HCT116 (cell line): ENCODE results near the gene DCDC2. TPM values are rescaled to one million over a fixed set of nuclear protein-coding genes. Genes with fewer than 3 reads are reported as not detected.
"Not testable (repeated sequence)": the region's sequence is repeated elsewhere in the genome, so short reads cannot be mapped to it uniquely, and the experiment has no call there.

Experiments
- ATAC-seq: fragments of 200-7000 bp; cut with Tn5 transposase; 2 replicates; pipeline ENCODE4 v1.9.1; 2020; ENCODE audit warnings: mild to moderate bottlenecking, moderate library complexity
- BruUV-seq: library from RNA; stranded (reverse); fragments of 400-500 nt; replicated peaks from 2 replicates; lab custom pipeline; 2021; lab: Mats Ljungman, UMichigan
- CTCF ChIA-PET: fragments of 300-600 bp; sonication (Branson Sonifier 250); formaldehyde crosslinking; loops from one replicate; lab custom pipeline; 2021; ENCODE audit warnings: antibody characterized with exemption; lab: Charles Lee
- POLR2A ChIA-PET: fragments of 300-600, 350-600 bp; sonication (Branson Sonifier 250); formaldehyde crosslinking; loops from one replicate; lab custom pipeline; 2021; ENCODE audit warnings: antibody characterized with exemption; lab: Charles Lee
- RAD21 ChIA-PET, 2 experiments: fragments of 300-600 bp; sonication (Branson Sonifier 250); formaldehyde crosslinking; loops; one replicate each; lab custom pipeline; 2023; ENCODE audit warnings: low total read pairs in 2 of 2; ENCODE audit not compliant: uncharacterized antibody in 2 of 2, unreplicated experiment in 2 of 2, low non-redundant PET in 1 of 2; lab: Charles Lee
- DNase-seq: peaks from one replicate; pipeline ENCODE4 v3.0.0-alpha.2; 2010; ENCODE audit warnings: low read depth, low spot score
- H2AFZ ChIP-seq: fragments of 200-600 bp; shearing (Covaris generic), sonication (generic); 2 replicates; pipeline ENCODE4 v1.6.1; 2017; ENCODE audit warnings: low read depth, mixed run types, mixed read lengths, antibody characterized with exemption, low read length; ENCODE audit not compliant: poor library complexity, severe bottlenecking
- H3K27ac ChIP-seq: 2 replicates; pipeline ENCODE4 v1.5.1; 2012; ENCODE audit warnings: low read depth, low read length
- H3K27me3 ChIP-seq: fragments of 200-600 bp; sonication (generic); 2 replicates; pipeline ENCODE4 v1.6.1; 2016; ENCODE audit warnings: mixed run types, low read length, mixed read lengths; ENCODE audit not compliant: insufficient read depth
- H3K36me3 ChIP-seq, 2 experiments: fragments of 200-500 bp in 1 of 2; fragments of 200-600 bp in 1 of 2; sonication (Bioruptor generic) in 1 of 2; sonication (generic) in 1 of 2; 2 replicates each; pipeline versions ENCODE4 v1.5.1 to v1.6.1; 2014 to 2016; ENCODE audit warnings: low read length in 2 of 2, inconsistent platforms in 1 of 2, mixed read lengths in 1 of 2, mixed run types in 1 of 2; ENCODE audit not compliant: insufficient read depth in 2 of 2, control insufficient read depth in 1 of 2
- H3K4me1 ChIP-seq, 2 experiments: fragments of 200-600 bp in 1 of 2; sonication (generic) in 1 of 2; 2 replicates each; pipeline versions ENCODE4 v1.5.1 to v1.6.1; 2012 to 2017; ENCODE audit warnings: low read length in 2 of 2, inconsistent platforms in 1 of 2, mild to moderate bottlenecking in 1 of 2, mixed read lengths in 1 of 2, mixed run types in 1 of 2, moderate library complexity in 1 of 2; ENCODE audit not compliant: insufficient read depth in 2 of 2, control insufficient read depth in 1 of 2
- H3K4me2 ChIP-seq: fragments of 200-600 bp; sonication (generic); 2 replicates; pipeline ENCODE4 v1.6.1; 2017; ENCODE audit warnings: mixed run types, low read length, mixed read lengths
- H3K4me3 ChIP-seq, 2 experiments: fragments of 200-600 bp in 1 of 2; sonication (generic) in 1 of 2; replicated peaks in 1 of 2; 2 replicates each; pipeline ENCODE4 v1.5.1; 2011 to 2016; ENCODE audit warnings: low read length in 2 of 2, control low read depth in 1 of 2, low read depth in 1 of 2, mild to moderate bottlenecking in 1 of 2, mixed read lengths in 1 of 2, mixed run types in 1 of 2
- H3K79me2 ChIP-seq: fragments of 200-600 bp; sonication (generic); 2 replicates; pipeline ENCODE4 v1.6.1; 2017; ENCODE audit warnings: mild to moderate bottlenecking, mixed run types, low read length, moderate library complexity, mixed read lengths; ENCODE audit not compliant: insufficient read depth
- H3K9ac ChIP-seq: fragments of 200-600 bp; sonication (generic); 2 replicates; pipeline ENCODE4 v1.6.1; 2016; ENCODE audit warnings: low read length, mixed read lengths
- H3K9me2 ChIP-seq: fragments of 200-600 bp; sonication (generic), shearing (Covaris generic); 2 replicates; pipeline ENCODE4 v1.6.1; 2017; ENCODE audit warnings: mixed run types, mild to moderate bottlenecking, moderate library complexity; ENCODE audit not compliant: insufficient read depth
- H3K9me3 ChIP-seq, 2 experiments: fragments of 200-500 bp in 1 of 2; fragments of 200-600 bp in 1 of 2; sonication (Bioruptor generic) in 1 of 2; sonication (generic) in 1 of 2; 2 replicates each; pipeline ENCODE4 v1.6.1; 2014 to 2017; ENCODE audit warnings: low read length in 2 of 2, mixed read lengths in 2 of 2, inconsistent platforms in 1 of 2, low read depth in 1 of 2, mild to moderate bottlenecking in 1 of 2, mixed run types in 1 of 2, moderate library complexity in 1 of 2; ENCODE audit not compliant: control insufficient read depth in 1 of 2, insufficient read depth in 1 of 2
- H4K20me1 ChIP-seq: fragments of 200-600 bp; sonication (generic), shearing (Covaris generic); 2 replicates; pipeline ENCODE4 v1.6.1; 2017; ENCODE audit warnings: mixed run types, mild to moderate bottlenecking, moderate library complexity; ENCODE audit not compliant: insufficient read depth
- EGR1 ChIP-seq: IDR thresholded peaks from 2 replicates; pipeline ENCODE4 v1.6.1; 2012; ENCODE audit warnings: low read depth
- ELF1 ChIP-seq: IDR thresholded peaks from 2 replicates; pipeline ENCODE4 v1.6.1; 2012; ENCODE audit warnings: low read depth, borderline replicate concordance
- SRF ChIP-seq: IDR thresholded peaks from 2 replicates; pipeline ENCODE4 v1.6.1; 2012; ENCODE audit warnings: low read depth
- TCF7L2 ChIP-seq: IDR thresholded peaks from 2 replicates; pipeline ENCODE4 v1.7.0; 2011; ENCODE audit warnings: borderline replicate concordance, inconsistent platforms; ENCODE audit not compliant: insufficient read depth, insufficient read length; ENCODE audit errors: extremely low read depth
- intact Hi-C: fragments of 100-400 bp; cut with micrococcal nuclease; formaldehyde crosslinking; loops from 2 replicates; pipeline ENCODE4 v1.10.0; 2022
- total RNA-seq: library from RNA; stranded (reverse); gene quantifications from one replicate; pipeline ENCODE4 v1.2.1, GENCODE V29; 2021; ENCODE audit not compliant: unreplicated experiment
- TF ChIP-seq, protein P1 (sequence below): IDR thresholded peaks from 2 replicates; pipeline ENCODE4 v1.6.1; 2012; ENCODE audit warnings: low read depth

The DCDC2 gene
- total RNA-seq, 1 experiment from 2014 or later, result 0.17 TPM

DNA sequence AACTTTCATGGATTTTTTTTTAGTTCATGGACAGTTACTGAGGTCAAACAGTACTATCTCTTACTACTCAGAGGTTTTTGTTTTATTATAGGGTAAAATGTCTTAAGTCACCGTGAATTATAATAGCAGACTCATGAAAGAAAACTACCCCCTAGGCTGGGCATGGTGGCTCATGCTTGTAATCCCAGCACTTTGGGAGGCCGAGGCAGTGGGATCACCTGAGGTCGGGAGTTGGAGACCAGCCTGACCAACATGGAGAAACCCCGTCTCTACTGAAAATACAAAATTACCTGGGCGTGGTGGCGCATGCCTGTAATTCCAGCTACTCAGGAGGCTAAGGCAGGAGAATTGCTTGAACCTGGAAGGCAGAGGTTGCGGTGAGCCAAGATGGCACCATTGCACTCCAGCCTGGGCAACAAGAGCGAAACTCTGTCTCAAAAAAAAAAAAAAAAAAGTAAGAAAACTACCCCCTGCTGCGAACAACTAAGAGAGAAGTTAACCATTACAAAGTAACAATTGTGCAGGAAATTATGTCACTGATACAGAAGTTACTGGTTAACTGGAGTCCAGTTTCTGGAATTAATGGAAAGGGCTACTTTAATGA, 25.1 kb upstream of the DCDC2 start:
- H3K4me1 ChIP-seq, BruUV-seq, H3K79me2 ChIP-seq: not testable (repeated sequence)

DNA sequence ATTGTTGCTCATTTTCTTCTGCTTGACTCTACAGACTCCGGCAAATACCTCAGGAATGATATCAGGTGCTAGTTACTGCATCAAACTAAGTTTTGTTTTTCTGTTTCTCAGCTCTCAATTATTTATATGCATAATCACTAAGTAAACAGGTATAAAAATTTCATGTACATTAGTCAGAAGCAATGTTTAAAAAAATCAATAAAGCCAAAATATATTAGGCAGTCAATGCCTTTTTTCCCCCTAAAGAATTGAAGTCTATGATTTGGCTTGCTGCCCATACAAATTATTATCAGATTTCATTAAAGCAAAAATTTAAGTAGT, 24.3 kb upstream of the DCDC2 start:
- Histone ChIP-seq H3K27me3 (no peaks in the 10 kb centered on the region), H3K36me3 (no peaks in the 10 kb centered on the region), H2AFZ (no peak overlapping the region), H3K27ac (no peak overlapping the region), H3K9ac (no peak overlapping the region), H3K4me1 (no peaks in the 10 kb centered on the region), H3K4me2 (no peak overlapping the region), H3K9me2 (no peaks in the 10 kb centered on the region), H3K79me2 (no peaks in the 10 kb centered on the region), H4K20me1 (no peaks in the 10 kb centered on the region), H3K4me3 (no peak overlapping the region), H3K9me3 (no peaks in the 10 kb centered on the region)
- ChIA-PET CTCF (interaction anchor here (0.9 kb wide), 1 partner anchor 22 kb away, joined by 4 read pairs; no protein-coding TSS in a partner anchor), POLR2A (no interaction called here), RAD21 (no interaction called here)
- ATAC-seq (no peak), DNase-seq (no peak)
- intact Hi-C loops, result no loop called here
- TF ChIP-seq TCF7L2, result no peak
- TF ChIP-seq, protein P1, sequence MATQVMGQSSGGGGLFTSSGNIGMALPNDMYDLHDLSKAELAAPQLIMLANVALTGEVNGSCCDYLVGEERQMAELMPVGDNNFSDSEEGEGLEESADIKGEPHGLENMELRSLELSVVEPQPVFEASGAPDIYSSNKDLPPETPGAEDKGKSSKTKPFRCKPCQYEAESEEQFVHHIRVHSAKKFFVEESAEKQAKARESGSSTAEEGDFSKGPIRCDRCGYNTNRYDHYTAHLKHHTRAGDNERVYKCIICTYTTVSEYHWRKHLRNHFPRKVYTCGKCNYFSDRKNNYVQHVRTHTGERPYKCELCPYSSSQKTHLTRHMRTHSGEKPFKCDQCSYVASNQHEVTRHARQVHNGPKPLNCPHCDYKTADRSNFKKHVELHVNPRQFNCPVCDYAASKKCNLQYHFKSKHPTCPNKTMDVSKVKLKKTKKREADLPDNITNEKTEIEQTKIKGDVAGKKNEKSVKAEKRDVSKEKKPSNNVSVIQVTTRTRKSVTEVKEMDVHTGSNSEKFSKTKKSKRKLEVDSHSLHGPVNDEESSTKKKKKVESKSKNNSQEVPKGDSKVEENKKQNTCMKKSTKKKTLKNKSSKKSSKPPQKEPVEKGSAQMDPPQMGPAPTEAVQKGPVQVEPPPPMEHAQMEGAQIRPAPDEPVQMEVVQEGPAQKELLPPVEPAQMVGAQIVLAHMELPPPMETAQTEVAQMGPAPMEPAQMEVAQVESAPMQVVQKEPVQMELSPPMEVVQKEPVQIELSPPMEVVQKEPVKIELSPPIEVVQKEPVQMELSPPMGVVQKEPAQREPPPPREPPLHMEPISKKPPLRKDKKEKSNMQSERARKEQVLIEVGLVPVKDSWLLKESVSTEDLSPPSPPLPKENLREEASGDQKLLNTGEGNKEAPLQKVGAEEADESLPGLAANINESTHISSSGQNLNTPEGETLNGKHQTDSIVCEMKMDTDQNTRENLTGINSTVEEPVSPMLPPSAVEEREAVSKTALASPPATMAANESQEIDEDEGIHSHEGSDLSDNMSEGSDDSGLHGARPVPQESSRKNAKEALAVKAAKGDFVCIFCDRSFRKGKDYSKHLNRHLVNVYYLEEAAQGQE, result no peak
- TF ChIP-seq ELF1, result no peak
- TF ChIP-seq SRF, result no peak
- no peak for TF ChIP-seq EGR1
- no TSS peak for BruUV-seq

More for the DNA sequence above, 25.1 kb upstream of the DCDC2 start:
- RAD21 ChIA-PET, DNase-seq, H3K4me2 ChIP-seq, H3K36me3 ChIP-seq, H3K9me2 ChIP-seq, H3K27ac ChIP-seq, intact Hi-C loops, CTCF ChIA-PET, ATAC-seq, H3K9ac ChIP-seq, H3K9me3 ChIP-seq, H2AFZ ChIP-seq, H3K4me3 ChIP-seq, H4K20me1 ChIP-seq, H3K27me3 ChIP-seq, POLR2A ChIA-PET: not testable (repeated sequence)
